Astrocyte of the cerebellum (primary cell): Measurements from ENCODE around the gene RBCK1.
A peak's percentile ranks its signal among the peaks of the same experiment; 100 is the strongest.
"Not testable (repeated sequence)": the region's sequence is repeated elsewhere in the genome, so short reads cannot be mapped to it uniquely, and the experiment has no call there.

Source experiments
- DNase-seq: peaks from one replicate; pipeline ENCODE4 v3.0.0-alpha.2; 2011; ENCODE audit warnings: low read depth
- H3K4me3 ChIP-seq: 2 replicates; pipeline ENCODE4 v1.5.1; 2011; ENCODE audit warnings: mild to moderate bottlenecking, low read depth, low read length, moderate library complexity
- in situ Hi-C: cut with HindIII; loops from 2 replicates; pipeline ENCODE4 v1.10.0; 2017; ENCODE audit warnings: low sequenced_read_pairs
- TF ChIP-seq, protein P1 (sequence below): IDR thresholded peaks from 2 replicates; pipeline ENCODE4 v1.5.1; 2012; ENCODE audit warnings: low read length, low read depth, moderate library complexity, mild to moderate bottlenecking; ENCODE audit errors: missing control alignments

The RBCK1 gene

DNA sequence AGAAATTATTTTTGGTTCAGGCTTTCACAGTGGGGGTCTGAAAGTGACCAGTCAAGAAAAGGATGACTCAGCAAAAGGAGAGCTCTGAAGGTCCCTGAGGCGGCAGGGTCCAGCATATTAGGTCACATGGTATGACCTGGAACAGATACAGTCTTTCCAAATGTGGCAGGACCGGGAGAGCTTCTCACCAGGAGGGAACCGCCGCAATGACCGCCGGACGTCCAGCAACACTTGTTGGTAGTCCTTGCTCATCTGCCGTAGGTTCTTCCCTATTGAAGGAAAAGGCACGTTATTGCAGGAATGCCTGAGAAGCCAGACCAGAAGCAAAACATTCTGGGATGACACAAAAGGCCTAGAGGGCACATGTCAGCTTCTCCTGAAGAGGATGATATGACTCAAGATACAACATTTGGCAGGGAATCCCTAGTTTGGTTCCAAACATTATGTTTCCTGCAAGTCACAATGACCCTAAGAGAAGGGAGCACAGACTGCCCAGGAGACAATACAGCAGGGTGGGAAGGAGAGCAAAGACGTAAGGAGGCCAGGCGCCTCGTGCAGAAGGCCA, 36.8 kb downstream of the RBCK1 start:
- H3K4me3 ChIP-seq = no peak overlapping the region
- TF ChIP-seq, protein P1, sequence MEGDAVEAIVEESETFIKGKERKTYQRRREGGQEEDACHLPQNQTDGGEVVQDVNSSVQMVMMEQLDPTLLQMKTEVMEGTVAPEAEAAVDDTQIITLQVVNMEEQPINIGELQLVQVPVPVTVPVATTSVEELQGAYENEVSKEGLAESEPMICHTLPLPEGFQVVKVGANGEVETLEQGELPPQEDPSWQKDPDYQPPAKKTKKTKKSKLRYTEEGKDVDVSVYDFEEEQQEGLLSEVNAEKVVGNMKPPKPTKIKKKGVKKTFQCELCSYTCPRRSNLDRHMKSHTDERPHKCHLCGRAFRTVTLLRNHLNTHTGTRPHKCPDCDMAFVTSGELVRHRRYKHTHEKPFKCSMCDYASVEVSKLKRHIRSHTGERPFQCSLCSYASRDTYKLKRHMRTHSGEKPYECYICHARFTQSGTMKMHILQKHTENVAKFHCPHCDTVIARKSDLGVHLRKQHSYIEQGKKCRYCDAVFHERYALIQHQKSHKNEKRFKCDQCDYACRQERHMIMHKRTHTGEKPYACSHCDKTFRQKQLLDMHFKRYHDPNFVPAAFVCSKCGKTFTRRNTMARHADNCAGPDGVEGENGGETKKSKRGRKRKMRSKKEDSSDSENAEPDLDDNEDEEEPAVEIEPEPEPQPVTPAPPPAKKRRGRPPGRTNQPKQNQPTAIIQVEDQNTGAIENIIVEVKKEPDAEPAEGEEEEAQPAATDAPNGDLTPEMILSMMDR = no peak
- in situ Hi-C loops = no loop called here
- peak; percentile 29 for DNase-seq

DNA sequence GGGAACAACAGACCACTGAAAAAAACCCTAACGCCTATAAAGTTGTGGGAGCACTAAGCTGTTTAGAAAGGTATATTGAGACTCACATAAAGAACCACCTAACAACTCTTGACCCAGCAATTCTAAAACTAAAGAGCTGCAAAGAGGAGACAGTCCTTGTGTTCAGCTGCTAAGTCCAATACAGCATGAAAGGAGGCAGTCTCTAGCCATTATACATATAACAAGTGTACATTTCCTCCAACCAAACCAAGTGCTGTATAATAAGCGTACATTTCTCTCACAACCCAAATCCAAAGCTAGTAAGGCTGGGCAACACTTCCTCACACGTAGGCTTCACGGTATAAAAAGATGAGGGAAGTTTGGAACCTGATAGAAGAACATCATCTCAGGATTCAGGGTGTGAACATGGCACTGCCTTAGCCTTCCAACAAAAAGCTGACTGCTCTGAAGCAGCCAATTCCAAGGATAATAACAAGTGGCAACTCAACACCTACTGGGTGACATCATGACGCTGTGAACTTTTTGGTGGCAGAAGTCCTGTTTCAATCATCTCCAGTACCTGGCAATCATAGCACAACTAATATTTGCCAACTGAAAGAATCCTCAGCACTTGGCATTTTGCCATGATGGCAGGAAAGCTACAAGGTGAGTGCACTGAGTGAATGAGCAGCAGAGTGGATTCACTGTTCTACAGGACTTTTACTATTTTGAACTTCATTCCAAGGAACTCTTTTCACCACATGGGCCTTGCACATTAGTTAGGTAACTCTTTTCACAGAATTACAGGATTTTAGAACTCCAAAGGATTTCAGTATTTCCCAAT, 37.6 kb downstream of the RBCK1 start:
- in situ Hi-C loops = no loop called here
- no peak overlapping the region for H3K4me3 ChIP-seq
- TF ChIP-seq, protein P1 = no peak
- no peak for DNase-seq

DNA sequence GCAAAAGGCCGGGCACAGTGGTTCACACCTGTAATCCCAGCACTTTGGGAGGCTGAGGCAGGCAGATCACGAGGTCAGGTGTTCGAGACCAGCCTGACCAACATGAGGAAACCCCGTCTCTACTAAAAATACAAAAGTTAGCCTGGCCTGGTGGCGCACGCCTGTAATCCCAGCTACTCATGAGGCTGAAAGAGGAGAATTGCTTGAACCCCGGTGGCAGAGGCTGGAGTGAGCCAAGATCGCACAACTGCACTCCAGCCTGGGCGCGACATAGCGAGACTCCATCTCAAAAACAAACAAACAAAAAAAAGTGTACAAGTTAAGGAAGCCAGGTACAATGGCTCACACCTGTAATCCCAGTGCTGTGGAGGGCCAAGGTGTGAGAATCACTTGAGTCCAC, 43.9 kb downstream of the RBCK1 start:
- H3K4me3 ChIP-seq, in situ Hi-C loops, DNase-seq: not testable (repeated sequence)

DNA sequence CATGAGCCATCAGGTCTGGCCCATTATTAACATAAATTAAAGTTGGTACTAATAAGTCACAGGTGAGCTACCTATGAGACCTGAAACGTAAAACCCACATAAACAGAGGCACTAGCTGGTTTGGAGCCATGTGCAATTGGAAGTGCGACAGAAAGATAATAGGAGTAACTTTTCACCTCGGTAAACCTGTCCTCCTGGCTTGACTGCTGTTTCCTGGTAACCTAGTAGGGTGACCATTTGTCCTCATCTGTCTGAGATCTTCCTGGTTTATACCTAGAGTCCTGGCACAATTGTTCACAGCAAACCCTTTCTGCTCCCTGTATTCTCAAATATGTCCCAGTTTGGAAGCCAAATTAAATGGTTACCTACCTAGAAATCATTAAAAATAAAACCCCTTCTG, 46.9 kb downstream of the RBCK1 start:
- no peak overlapping the region for H3K4me3 ChIP-seq
- no peak for DNase-seq
- TF ChIP-seq, protein P1 = no peak
- in situ Hi-C loops = no loop called here

DNA sequence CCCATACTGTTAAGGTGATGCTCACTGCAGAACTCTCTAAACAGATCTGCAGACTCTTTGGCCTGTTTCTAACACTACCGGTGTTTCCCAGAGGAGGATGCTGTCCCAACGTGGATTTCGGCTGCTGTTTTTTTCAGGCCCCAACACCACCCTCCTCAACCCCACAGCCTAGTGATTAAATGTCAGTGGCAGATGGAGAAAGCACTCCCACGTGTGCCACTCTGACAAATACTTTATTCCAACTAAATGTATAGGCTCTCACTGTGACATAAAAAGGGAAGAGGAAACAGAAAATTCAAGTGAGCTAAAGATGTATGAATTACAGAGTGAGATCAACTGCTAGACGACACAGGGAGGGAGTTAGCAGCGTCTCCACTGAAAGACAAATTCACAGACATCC, 50.7 kb downstream of the RBCK1 start:
- H3K4me3 ChIP-seq = no peak overlapping the region
- in situ Hi-C loops = no loop called here
- DNase-seq = no peak
- TF ChIP-seq, protein P1 = no peak

DNA sequence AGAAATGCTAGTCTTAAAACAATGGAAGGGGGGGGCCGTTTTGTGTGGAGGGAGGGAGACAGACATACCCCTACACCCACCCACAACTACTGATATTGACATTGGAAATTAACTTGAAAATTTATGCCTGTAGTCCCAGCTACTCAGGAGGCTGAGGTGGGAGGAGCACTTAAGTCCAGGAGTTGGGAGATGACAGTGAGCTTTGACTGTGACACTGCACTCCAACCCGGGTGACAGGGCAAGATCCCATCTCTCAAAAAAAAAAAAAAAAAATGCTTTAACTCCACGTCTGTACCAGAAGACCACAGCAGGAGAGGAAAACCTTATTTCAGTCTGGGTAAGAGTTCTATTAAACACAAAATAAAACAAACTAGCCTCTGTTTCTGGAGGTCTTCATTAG, 52.1 kb downstream of the RBCK1 start:
- TF ChIP-seq, protein P1 = no peak
- no peak for DNase-seq
- no peak overlapping the region for H3K4me3 ChIP-seq
- in situ Hi-C loops = no loop called here

DNA sequence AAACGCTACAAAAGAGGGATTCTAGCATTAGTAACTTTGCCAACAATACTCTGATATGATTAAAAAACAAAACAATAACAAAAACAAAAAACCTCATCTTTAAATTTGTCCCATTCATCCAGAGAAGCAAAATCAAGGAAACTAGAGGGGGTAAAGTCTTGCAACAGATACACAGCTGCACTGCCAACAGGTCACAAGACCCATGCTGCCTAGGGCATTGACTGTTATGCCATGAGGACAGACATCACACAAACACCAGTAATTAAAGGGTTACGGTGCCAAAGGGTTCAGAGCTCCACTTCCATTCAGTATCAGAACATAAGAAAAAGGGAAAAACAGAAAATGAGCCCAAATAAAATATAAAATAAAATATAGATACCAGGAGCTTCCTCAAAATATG, 52.6 kb downstream of the RBCK1 start:
- peak overlapping the region; percentile 67 for H3K4me3 ChIP-seq
- in situ Hi-C loops = no loop called here
- TF ChIP-seq, protein P1 = no peak
- DNase-seq = no peak
